HG03342 (cell line): ENCODE measurements around the gene DDAH1.
"Not testable (repeated sequence)": the region's sequence is repeated elsewhere in the genome, so short reads cannot be mapped to it uniquely, and the experiment has no call there.

Experiments used
- ATAC-seq: cut with Tn5 transposase; IDR thresholded peaks from one replicate; pipeline ENCODE4 v1.9.1; 2021; ENCODE audit warnings: mild to moderate bottlenecking, moderate library complexity; ENCODE audit not compliant: unreplicated experiment

Gene DDAH1

GRCh38 chr1:85465099-85465785 is at the start of gene DDAH1:
TSS of gene DDAH1 (minus strand) at chr1:85465159. CDS start at chr1:85465045, 114 bp downstream.
- ATAC-seq = peak; percentile 39

GRCh38 chr1:85513998-85514397 is 49.0 kb upstream of the DDAH1 start:
- ATAC-seq = not testable (repeated sequence)

GRCh38 chr1:85504417-85504816 is 39.5 kb upstream of the DDAH1 start:
- ATAC-seq = no peak

- no peak for ATAC-seq
Measured at GRCh38 chr1:85502625-85503083, 37.7 kb upstream of the DDAH1 start.

GRCh38 chr1:85502171-85502570 is 37.2 kb upstream of the DDAH1 start:
- no peak for ATAC-seq

- no peak for ATAC-seq
Measured at GRCh38 chr1:85501355-85501898, 36.5 kb upstream of the DDAH1 start.

- no peak for ATAC-seq
Measured at GRCh38 chr1:85496941-85497582, 32.1 kb upstream of the DDAH1 start.

GRCh38 chr1:85495556-85495955 is 30.6 kb upstream of the DDAH1 start:
- ATAC-seq = no peak

- ATAC-seq = no peak
Measured at GRCh38 chr1:85494904-85495266, 29.9 kb upstream of the DDAH1 start.

GRCh38 chr1:85494074-85494903 is 29.3 kb upstream of the DDAH1 start:
- ATAC-seq = no peak

- ATAC-seq = no peak
Measured at GRCh38 chr1:85490270-85490985, 25.5 kb upstream of the DDAH1 start.

- no peak for ATAC-seq
Measured at GRCh38 chr1:85488126-85488525, 23.2 kb upstream of the DDAH1 start.

GRCh38 chr1:85485516-85485915 is 20.6 kb upstream of the DDAH1 start:
- no peak for ATAC-seq

GRCh38 chr1:85484716-85485115 is 19.8 kb upstream of the DDAH1 start:
- no peak for ATAC-seq

GRCh38 chr1:85484264-85484663 is 19.3 kb upstream of the DDAH1 start:
- no peak for ATAC-seq

GRCh38 chr1:85481688-85482087 is 16.7 kb upstream of the DDAH1 start:
- no peak for ATAC-seq

GRCh38 chr1:85480566-85480965 is 15.6 kb upstream of the DDAH1 start:
- ATAC-seq = no peak

- no peak for ATAC-seq
Measured at GRCh38 chr1:85479491-85479890, 14.5 kb upstream of the DDAH1 start.

GRCh38 chr1:85478366-85478765 is 13.4 kb upstream of the DDAH1 start:
- ATAC-seq = no peak

GRCh38 chr1:85475055-85475454 is 10.1 kb upstream of the DDAH1 start:
- no peak for ATAC-seq

GRCh38 chr1:85473390-85473789 is 8.4 kb upstream of the DDAH1 start:
- no peak for ATAC-seq
